DMS53 (cell line): ENCODE measurements around the gene POLR2J2.
"Not testable (repeated sequence)": the region's sequence is repeated elsewhere in the genome, so short reads cannot be mapped to it uniquely, and the experiment has no call there.

Experiments
- DNase-seq: peaks from one replicate; lab custom pipeline; 2025; lab: John Stamatoyannopoulos, UW

Gene POLR2J2

GRCh38 chr7:102671166-102671955 is at the start of gene POLR2J2:
TSS of gene POLR2J2 (minus strand) at chr7:102671663. CDS start at chr7:102671601, 62 bp downstream.
- not testable (repeated sequence) for DNase-seq

DNA sequence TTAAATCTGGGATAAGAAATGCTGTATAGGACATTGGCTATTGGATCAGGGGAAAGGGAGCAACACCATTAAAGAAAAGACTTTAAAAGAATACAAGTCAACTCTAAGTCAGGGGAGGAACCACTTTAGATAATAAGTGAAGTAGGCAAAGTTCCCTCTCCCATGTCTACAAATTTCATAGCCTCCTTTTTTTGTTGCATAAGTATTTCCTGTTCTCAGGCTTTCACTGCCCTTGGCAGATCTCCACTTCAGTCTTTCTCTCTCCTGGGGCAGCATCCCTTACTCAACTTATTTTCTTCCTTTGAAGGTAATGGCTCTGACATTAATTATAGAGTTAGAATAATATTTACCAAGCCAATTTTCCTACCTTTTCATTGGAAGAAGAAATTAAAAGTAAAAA is 47.0 kb upstream of the POLR2J2 start:
- not testable (repeated sequence) for DNase-seq

GRCh38 chr7:102715718-102716117 is 44.3 kb upstream of the POLR2J2 start:
- not testable (repeated sequence) for DNase-seq

DNA sequence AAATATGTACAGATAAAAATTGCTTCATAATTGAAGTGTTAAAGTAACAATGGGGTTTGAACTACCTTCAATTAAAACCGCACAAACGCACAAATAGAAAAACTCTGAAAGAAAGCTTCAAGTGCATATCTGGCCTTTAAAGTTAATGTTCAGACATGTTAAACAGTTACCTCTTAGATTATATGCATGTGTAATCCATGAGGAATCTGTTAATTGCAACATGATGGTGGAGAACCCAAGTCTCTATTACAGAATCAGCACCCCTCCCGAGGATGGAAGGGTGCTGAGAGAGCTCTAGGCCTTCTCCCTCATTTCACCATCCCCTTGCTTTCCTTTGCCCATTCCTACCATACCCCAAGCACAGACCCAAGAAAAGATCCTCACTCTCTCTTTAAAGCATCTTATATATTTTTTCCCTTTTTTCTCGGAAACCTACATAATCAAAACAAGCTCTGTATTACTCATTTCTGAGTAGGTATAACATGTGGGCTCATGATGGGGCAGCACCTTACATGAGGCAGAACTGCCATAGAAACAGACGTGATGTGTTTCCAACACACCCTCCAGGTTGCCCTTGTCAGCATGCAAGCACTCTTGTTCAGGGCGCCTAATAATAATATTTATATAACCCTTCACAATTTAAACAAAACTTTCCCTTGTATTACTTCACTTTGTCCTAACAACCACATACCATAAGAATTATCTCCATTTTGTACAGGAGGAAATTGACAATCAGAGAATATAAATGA is 43.5 kb upstream of the POLR2J2 start:
- DNase-seq: not testable (repeated sequence)

DNA sequence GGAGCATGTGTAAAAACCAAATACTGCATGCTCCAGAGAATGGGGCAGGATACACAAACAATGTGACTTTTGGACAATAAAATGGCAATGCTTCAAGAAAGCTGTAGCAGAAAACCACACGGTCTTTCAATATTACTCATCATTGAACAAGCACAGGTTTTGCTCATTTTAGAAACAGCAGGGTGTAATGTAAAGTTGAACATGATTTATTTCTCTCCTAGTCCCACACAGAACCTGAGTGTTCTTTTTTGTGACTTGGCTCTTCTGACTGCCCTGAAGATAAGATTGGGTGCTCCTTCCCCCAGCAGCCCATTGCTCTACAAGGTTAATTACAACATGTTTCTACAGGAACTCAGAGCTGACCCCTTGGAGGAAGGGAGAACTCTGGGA is 42.2 kb upstream of the POLR2J2 start:
- not testable (repeated sequence) for DNase-seq

GRCh38 chr7:102713011-102713690 is 41.7 kb upstream of the POLR2J2 start:
- DNase-seq: not testable (repeated sequence)

- DNase-seq: not testable (repeated sequence)
Observed at GRCh38 chr7:102698962-102699750, 27.7 kb upstream of the POLR2J2 start.

- DNase-seq: not testable (repeated sequence)
Observed at GRCh38 chr7:102697642-102698512, 26.4 kb upstream of the POLR2J2 start.

DNA sequence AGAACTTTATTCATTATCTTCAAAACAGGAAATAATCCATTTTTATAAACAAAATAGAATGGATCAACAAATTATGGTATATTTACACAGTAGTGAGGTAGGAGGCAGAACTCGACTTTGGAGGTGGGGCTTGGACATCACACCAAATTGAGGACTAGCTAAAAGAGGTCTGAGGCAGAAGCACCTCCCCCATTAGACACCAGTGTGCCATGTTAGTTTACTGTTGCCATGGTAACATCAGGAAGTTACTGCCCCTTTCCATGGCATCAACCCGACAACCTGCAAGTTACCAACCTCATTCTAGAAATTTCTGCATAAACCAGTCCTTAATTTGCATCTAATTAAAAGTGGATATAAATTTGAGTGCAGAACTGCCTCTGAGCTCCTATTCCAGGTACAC is 24.5 kb upstream of the POLR2J2 start:
- DNase-seq: not testable (repeated sequence)

- not testable (repeated sequence) for DNase-seq
Observed at GRCh38 chr7:102695033-102695552, 23.6 kb upstream of the POLR2J2 start.

DNA sequence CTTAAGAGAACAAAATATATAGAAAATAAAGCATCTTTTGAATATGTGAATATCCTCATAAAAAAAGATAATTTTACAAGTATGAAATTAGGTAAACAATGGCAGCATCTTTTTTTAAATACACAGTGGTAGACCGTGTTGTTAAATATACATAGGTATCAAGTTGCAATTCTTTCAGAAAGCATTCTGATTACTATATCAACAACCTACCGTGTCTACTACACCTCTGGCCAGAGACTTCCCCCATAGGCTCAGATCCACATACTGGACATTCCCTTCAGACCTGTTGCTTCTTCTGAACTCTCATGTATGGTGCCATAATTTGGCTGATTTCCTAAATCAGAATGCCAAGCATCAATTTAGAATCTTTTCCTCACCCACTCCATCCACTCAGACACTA is 22.5 kb upstream of the POLR2J2 start:
- peak; percentile 52 for DNase-seq

DNA sequence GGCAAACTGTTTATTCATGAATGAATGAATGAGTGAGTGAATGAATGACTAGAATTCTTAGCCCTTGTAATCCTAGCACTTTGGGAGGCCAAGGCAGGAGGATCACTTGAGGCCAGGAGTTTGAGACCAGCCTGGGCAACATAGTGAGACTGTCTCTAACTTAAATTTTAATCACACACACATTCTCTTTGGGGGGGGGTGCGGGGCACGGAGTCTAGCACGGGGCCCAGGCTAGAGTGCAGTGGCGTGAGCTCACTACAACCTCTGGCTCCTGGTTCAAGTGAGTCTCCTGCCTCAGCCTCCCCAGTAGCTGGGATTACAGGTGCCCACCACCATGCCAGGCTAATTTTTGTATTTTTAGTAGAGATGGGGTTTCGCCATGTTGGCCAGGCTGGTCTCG is 19.1 kb upstream of the POLR2J2 start:
- DNase-seq: not testable (repeated sequence)

- not testable (repeated sequence) for DNase-seq
Observed at GRCh38 chr7:102689436-102690282, 18.2 kb upstream of the POLR2J2 start.

- DNase-seq: not testable (repeated sequence)
Observed at GRCh38 chr7:102688299-102689036, 17.0 kb upstream of the POLR2J2 start.

DNA sequence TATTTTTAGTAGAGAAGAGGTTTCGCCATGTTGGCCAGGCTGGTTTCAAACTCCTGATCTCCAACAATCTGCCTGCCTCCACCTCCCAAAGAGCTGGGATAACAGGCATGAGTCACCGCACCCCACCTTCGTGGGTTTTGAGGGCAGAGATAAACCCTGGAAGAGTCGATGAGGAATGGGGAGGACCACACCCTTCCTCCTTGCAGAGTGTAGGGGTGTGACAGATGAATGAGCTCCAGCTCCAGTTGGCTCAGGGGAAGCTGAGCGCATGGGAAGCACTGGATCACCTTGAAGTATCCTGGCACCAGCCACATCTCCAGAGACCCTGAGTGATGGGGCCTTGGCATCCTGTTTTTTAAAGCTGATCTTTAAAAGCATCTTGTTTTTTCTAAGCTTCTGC is 11.1 kb upstream of the POLR2J2 start:
- DNase-seq: not testable (repeated sequence)

DNA sequence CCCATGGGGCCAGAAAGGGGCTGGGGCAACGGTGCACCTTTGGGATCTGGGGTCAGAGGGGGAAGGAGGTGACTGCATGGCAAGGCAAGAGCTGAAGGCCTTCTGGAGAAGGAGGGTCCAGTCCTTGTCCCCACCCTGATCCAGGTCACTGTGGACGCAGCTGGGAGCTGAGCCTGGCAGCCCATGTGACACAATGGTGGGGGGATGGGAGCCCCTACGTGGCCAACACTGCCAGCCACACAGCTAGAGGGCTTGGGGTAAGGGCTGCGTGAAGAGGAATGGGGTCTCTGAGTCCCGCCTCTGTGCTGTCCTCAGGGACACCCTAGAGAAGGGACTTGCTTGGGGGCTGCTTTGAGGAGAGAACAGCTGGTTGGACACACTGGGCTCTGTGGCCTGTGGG is 9.3 kb upstream of the POLR2J2 start:
- not testable (repeated sequence) for DNase-seq

- not testable (repeated sequence) for DNase-seq
Observed at GRCh38 chr7:102675545-102675944, 4.1 kb upstream of the POLR2J2 start.

- DNase-seq: not testable (repeated sequence)
Observed at GRCh38 chr7:102673447-102674067, 2.1 kb upstream of the POLR2J2 start.
